NCI-H2196 (cell line): ENCODE measurements around the gene PRR5.

Experiments used
- DNase-seq: peaks from one replicate; lab custom pipeline; 2025; ENCODE audit not compliant: unreplicated experiment; lab: John Stamatoyannopoulos, UW

PRR5 gene

DNA sequence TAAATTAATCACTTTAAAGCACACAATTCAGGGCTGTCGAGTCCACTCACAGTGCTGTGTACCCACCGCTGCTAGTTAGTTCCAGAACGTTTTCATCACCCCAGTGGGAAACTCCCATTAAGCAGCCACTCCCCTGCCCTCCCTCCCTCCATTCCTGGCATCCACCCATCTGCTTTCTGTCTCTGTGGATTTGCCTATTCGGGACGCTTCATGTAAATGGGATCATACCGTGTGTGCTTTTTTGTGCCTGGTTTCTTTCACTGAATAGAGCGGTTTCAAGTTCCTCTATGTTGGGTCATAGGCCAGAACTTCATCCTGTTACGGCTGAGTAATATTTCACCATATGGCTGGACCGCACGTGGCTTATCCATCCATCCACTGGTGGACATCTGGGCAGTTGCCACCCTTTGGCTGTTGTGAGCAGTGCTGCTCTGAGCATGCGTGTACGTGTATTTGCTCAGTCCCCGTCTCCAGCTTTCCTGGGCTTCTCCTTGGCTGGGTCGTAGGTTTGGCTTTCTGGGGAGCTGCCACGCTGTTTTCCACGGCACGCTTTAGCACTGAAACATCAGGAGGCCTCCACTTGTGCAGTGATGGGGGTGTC lies 80.5 kb downstream of the PRR5 start:
- peak; percentile 16 for DNase-seq

DNA sequence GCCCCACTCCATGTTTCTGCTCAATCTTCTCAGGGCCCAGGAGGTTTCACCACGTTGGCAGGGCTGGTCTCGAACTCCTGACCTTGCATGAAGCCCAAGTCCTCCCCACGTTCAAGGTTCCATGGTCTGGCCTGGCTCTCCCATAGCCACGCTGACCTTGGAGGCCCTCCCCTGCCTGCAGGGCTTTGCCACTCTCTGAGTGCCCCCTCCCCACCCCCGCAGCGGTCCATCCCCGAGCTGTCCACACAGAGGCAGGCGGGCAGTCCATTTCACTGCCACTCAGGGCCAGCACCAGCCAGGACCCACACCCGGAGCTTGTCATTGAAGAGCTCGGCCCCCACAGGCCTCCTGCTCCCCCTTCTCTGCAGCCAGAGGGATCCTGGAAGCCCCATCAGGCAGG lies 81.1 kb downstream of the PRR5 start:
- no peak for DNase-seq

DNA sequence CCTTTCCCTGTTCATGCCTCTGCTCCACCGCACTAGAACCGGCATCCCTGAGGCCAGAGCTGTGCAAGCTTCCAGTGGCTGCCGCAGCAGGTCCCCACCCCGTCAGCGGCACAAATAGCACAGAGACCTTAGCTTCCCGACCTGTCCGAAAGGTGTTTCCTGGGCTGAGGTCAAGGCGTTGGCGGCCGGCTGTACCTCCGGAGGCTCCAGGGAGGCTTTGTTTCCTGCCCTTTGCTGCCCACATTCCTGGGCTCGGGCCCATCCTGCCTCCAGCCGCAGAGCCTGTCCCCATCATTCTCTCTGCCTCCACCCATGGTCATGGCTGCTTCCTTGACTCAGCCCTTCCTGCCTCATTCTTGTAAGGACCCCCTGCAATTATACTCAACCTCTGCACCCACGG lies 81.6 kb downstream of the PRR5 start:
- no peak for DNase-seq

DNA sequence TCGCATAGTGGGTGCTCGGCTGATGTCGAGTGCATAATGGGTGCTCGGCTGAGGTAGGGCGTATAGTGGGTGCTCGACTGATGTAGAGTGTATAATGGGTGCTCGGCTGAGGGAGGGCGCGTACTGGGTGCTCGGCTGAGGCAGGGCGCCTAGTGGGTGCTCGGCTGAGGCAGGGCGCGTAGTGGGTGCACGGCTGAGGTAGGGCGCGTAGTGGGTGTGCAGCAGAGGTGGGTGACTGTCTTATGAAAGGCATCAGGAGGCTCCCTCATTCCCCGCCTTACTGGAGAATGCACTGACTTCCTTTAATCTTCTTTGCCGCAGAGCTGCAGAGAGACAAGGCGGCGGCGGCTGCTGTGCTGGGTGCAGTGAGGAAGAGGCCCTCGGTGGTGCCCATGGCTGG lies 84.1 kb downstream of the PRR5 start:
- DNase-seq = no peak

DNA sequence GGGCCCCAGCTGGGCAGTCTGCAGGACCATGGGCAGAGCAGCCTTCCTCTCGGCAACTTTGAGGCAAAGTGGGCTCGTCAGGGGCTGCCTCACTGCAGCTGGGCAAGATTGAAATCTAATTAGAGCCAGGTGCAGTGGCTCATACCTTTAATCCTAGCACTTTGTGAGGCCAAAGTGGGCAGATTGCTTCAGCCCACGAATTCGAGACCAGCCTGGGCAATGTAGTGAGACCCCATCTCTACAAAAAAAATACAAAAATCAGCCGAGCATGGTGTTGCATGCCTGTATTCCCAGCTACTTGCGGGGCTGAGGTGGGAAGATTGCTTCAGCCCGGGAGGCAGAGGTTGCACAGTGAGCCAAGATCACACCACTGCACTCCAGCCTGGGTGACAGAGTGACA lies 84.6 kb downstream of the PRR5 start:
- no peak for DNase-seq
